ENCODE measurements around the gene OR51I2.

OR51I2 gene, protein sequence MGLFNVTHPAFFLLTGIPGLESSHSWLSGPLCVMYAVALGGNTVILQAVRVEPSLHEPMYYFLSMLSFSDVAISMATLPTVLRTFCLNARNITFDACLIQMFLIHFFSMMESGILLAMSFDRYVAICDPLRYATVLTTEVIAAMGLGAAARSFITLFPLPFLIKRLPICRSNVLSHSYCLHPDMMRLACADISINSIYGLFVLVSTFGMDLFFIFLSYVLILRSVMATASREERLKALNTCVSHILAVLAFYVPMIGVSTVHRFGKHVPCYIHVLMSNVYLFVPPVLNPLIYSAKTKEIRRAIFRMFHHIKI

GRCh38 chr11:5449023-5449422 is at the start of gene OR51I2:
TSS of gene OR51I2 (plus strand) at chr11:5449323. CDS start at chr11:5453489, 4,166 bp downstream.
- no peak for DNase-seq (ENCODE audit: low read depth, low spot score)
- H3K27me3 ChIP-seq (ENCODE audit: insufficient read depth, insufficient read length): no peaks in the 10 kb centered on the region
- no peaks in the 10 kb centered on the region for H3K4me1 ChIP-seq (ENCODE audit: insufficient read depth, insufficient read length)
- no peaks in the 10 kb centered on the region for H3K9me3 ChIP-seq (ENCODE audit: insufficient read depth, low read length)
- TF ChIP-seq ZNF274 (IDR thresholded peaks at IDR 0.05; ENCODE audit: low read depth, low read length): no peak
- TF ChIP-seq SUZ12 (IDR thresholded peaks at IDR 0.05; ENCODE audit: extremely low read depth, insufficient read depth, insufficient read length): no peak
- TF ChIP-seq YY1 (IDR thresholded peaks at IDR 0.05; ENCODE audit: insufficient read depth, insufficient read length): no peak
- no peak within 1 kb of the TSS for H3K4me3 ChIP-seq (ENCODE audit: insufficient read length, low read depth)
- no peak within 1 kb of the TSS for H3K9ac ChIP-seq (ENCODE audit: insufficient read length, low read depth)
- H3K36me3 ChIP-seq (ENCODE audit: insufficient read depth, insufficient read length, low read length): no peaks in the 10 kb centered on the region

GRCh38 chr11:5405173-5405572 is 44.0 kb upstream of the OR51I2 start:
- no peak for TF ChIP-seq SUZ12 (IDR thresholded peaks at IDR 0.05; ENCODE audit: extremely low read depth, insufficient read depth, insufficient read length)
- TF ChIP-seq ZNF274 (IDR thresholded peaks at IDR 0.05; ENCODE audit: low read depth, low read length): no peak
- TF ChIP-seq YY1 (IDR thresholded peaks at IDR 0.05; ENCODE audit: insufficient read depth, insufficient read length): no peak
- Histone ChIP-seq H3K27me3 (ENCODE audit: insufficient read depth, insufficient read length) (no peaks in the 10 kb centered on the region), H3K4me1 (ENCODE audit: insufficient read depth, insufficient read length) (no peaks in the 10 kb centered on the region), H3K36me3 (ENCODE audit: insufficient read depth, insufficient read length, low read length) (no peaks in the 10 kb centered on the region), H3K9me3 (ENCODE audit: insufficient read depth, low read length) (no peaks in the 10 kb centered on the region), H3K4me3 (ENCODE audit: insufficient read length, low read depth) (no peak overlapping the region), H3K9ac (ENCODE audit: insufficient read length, low read depth) (no peak overlapping the region)
- no peak for DNase-seq (ENCODE audit: low read depth, low spot score)

DNA sequence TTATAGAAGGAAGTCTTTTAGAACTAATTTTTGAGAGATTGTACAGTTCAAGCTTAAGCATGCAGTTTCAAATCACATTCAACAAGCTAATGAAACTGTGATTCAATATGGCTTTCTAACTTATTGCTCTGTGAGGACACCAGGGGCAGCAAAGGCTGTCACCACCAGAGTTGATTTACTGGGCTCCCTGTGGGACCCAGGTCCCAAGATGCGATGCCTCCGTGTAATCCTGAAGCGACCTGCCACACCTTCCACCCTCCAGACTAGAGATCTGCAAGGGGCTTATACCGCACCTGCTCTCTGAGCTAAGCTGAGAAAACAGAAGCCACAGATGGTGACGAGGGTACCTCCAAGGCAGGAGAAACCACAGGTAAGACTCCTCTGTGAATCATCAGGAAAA is 28.1 kb upstream of the OR51I2 start:
- no peak overlapping the region for H3K4me3 ChIP-seq (ENCODE audit: insufficient read length, low read depth)
- H3K9ac ChIP-seq (ENCODE audit: insufficient read length, low read depth): no peak overlapping the region
- no peak for DNase-seq (ENCODE audit: low read depth, low spot score)
- no peaks in the 10 kb centered on the region for H3K4me1 ChIP-seq (ENCODE audit: insufficient read depth, insufficient read length)
- TF ChIP-seq SUZ12 (IDR thresholded peaks at IDR 0.05; ENCODE audit: extremely low read depth, insufficient read depth, insufficient read length) (no peak), ZNF274 (IDR thresholded peaks at IDR 0.05; ENCODE audit: low read depth, low read length) (no peak), YY1 (IDR thresholded peaks at IDR 0.05; ENCODE audit: insufficient read depth, insufficient read length) (no peak)
- H3K27me3 ChIP-seq (ENCODE audit: insufficient read depth, insufficient read length): no peaks in the 10 kb centered on the region
- no peaks in the 10 kb centered on the region for H3K9me3 ChIP-seq (ENCODE audit: insufficient read depth, low read length)
- H3K36me3 ChIP-seq (ENCODE audit: insufficient read depth, insufficient read length, low read length): no peaks in the 10 kb centered on the region

GRCh38 chr11:5421811-5422210 is 27.3 kb upstream of the OR51I2 start, which contains the start of gene OR51Q1:
TSS of gene OR51Q1 (plus strand) at chr11:5422111. CDS start at chr11:5422201, 90 bp downstream.
- TF ChIP-seq ZNF274 (IDR thresholded peaks at IDR 0.05; ENCODE audit: low read depth, low read length) (no peak), YY1 (IDR thresholded peaks at IDR 0.05; ENCODE audit: insufficient read depth, insufficient read length) (no peak), SUZ12 (IDR thresholded peaks at IDR 0.05; ENCODE audit: extremely low read depth, insufficient read depth, insufficient read length) (no peak)
- no peaks in the 10 kb centered on the region for H3K4me1 ChIP-seq (ENCODE audit: insufficient read depth, insufficient read length)
- H3K36me3 ChIP-seq (ENCODE audit: insufficient read depth, insufficient read length, low read length): no peaks in the 10 kb centered on the region
- H3K4me3 ChIP-seq (ENCODE audit: insufficient read length, low read depth): no peak within 1 kb of the TSS
- DNase-seq (ENCODE audit: low read depth, low spot score): no peak
- no peak within 1 kb of the TSS for H3K9ac ChIP-seq (ENCODE audit: insufficient read length, low read depth)
- no peaks in the 10 kb centered on the region for H3K27me3 ChIP-seq (ENCODE audit: insufficient read depth, insufficient read length)
- H3K9me3 ChIP-seq (ENCODE audit: insufficient read depth, low read length): no peaks in the 10 kb centered on the region

GRCh38 chr11:5423131-5423530 is 26.0 kb upstream of the OR51I2 start:
- TF ChIP-seq YY1 (IDR thresholded peaks at IDR 0.05; ENCODE audit: insufficient read depth, insufficient read length): no peak
- no peak for TF ChIP-seq ZNF274 (IDR thresholded peaks at IDR 0.05; ENCODE audit: low read depth, low read length)
- TF ChIP-seq SUZ12 (IDR thresholded peaks at IDR 0.05; ENCODE audit: extremely low read depth, insufficient read depth, insufficient read length): no peak
- H3K4me1 ChIP-seq (ENCODE audit: insufficient read depth, insufficient read length): no peaks in the 10 kb centered on the region
- no peaks in the 10 kb centered on the region for H3K9me3 ChIP-seq (ENCODE audit: insufficient read depth, low read length)
- no peak overlapping the region for H3K4me3 ChIP-seq (ENCODE audit: insufficient read length, low read depth)
- no peaks in the 10 kb centered on the region for H3K27me3 ChIP-seq (ENCODE audit: insufficient read depth, insufficient read length)
- DNase-seq (ENCODE audit: low read depth, low spot score): no peak
- H3K36me3 ChIP-seq (ENCODE audit: insufficient read depth, insufficient read length, low read length): no peaks in the 10 kb centered on the region
- H3K9ac ChIP-seq (ENCODE audit: insufficient read length, low read depth): no peak overlapping the region

DNA sequence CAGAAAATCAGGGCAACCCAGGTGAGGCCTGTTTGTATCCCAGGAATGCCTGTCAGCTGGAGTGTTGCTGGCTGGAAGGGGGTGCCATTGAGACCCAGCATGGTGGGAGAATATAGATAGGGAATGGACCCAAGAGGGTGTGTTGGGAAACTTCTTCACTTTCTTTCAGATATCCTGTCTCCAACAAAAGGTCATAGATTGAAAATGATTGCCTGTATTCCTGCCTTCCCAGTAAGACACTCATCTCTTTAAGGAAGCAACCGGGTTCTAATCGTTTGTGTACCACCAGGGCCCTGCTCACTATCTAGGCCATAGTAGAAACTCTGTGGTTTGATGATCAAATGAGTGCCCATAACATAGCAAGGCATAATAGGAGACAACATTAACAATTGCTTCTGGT is 7.7 kb upstream of the OR51I2 start, which contains the start of gene OR51I1:
TSS of gene OR51I1 (minus strand) at position 101 of the 400 bp plus-strand sequence. CDS start at position 101, 0 bp downstream.
- no peaks in the 10 kb centered on the region for H3K36me3 ChIP-seq (ENCODE audit: insufficient read depth, insufficient read length, low read length)
- TF ChIP-seq SUZ12 (IDR thresholded peaks at IDR 0.05; ENCODE audit: extremely low read depth, insufficient read depth, insufficient read length) (no peak), YY1 (IDR thresholded peaks at IDR 0.05; ENCODE audit: insufficient read depth, insufficient read length) (no peak), ZNF274 (IDR thresholded peaks at IDR 0.05; ENCODE audit: low read depth, low read length) (no peak)
- no peak for DNase-seq (ENCODE audit: low read depth, low spot score)
- no peaks in the 10 kb centered on the region for H3K27me3 ChIP-seq (ENCODE audit: insufficient read depth, insufficient read length)
- H3K4me3 ChIP-seq (ENCODE audit: insufficient read length, low read depth): no peak within 1 kb of the TSS
- H3K4me1 ChIP-seq (ENCODE audit: insufficient read depth, insufficient read length): no peaks in the 10 kb centered on the region
- H3K9ac ChIP-seq (ENCODE audit: insufficient read length, low read depth): no peak within 1 kb of the TSS
- no peaks in the 10 kb centered on the region for H3K9me3 ChIP-seq (ENCODE audit: insufficient read depth, low read length)

- Histone ChIP-seq H3K4me1 (ENCODE audit: insufficient read depth, insufficient read length) (no peaks in the 10 kb centered on the region), H3K36me3 (ENCODE audit: insufficient read depth, insufficient read length, low read length) (no peaks in the 10 kb centered on the region), H3K9me3 (ENCODE audit: insufficient read depth, low read length) (no peaks in the 10 kb centered on the region), H3K9ac (ENCODE audit: insufficient read length, low read depth) (no peak overlapping the region), H3K4me3 (ENCODE audit: insufficient read length, low read depth) (no peak overlapping the region), H3K27me3 (ENCODE audit: insufficient read depth, insufficient read length) (no peaks in the 10 kb centered on the region)
- no peak for DNase-seq (ENCODE audit: low read depth, low spot score)
- TF ChIP-seq ZNF274 (IDR thresholded peaks at IDR 0.05; ENCODE audit: low read depth, low read length): no peak
- TF ChIP-seq SUZ12 (IDR thresholded peaks at IDR 0.05; ENCODE audit: extremely low read depth, insufficient read depth, insufficient read length): no peak
These were observed 5.2 kb upstream of the OR51I2 start for GRCh38 chr11:5443835-5444393.
